GM19240 (cell line): Measurements from ENCODE around the gene SCYGR7.

Experiments
- DNase-seq: peaks from one replicate; pipeline ENCODE4 v3.0.0; 2011; ENCODE audit warnings: low spot score; ENCODE audit not compliant: insufficient read length

Gene SCYGR7

DNA sequence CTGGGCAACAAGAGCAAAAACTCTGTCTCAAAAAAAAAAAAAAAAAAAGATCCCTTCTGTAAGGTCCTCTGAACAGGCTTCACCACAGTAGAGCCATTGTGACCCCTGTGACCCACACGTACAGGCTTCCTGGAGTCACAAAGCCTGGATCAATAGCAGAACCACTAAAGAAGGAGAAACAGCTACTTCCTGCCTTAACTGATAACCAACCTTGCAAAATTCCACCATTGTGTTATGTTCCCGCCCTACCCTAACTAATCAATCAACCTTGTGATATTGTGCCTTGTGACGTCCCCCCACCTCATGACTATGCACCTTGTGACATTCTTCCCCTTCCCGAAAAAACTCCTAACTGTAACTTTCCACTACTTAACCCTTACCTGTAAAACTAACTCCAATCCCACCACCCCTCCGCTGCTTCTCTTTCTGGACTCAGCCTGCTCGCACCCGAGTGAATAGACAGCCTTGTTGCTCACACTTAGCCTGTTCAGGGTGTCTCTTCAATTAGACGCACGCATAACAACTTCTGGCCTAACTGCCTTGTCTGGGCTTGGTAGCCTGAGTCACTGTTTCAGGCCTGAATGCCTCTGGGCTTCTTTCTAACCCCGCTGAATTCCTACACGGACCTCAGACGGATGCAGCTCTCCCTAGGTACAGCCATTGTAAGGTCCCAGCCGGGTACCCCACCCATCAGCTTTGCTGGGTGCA is 31.4 kb downstream of the SCYGR7 start:
- DNase-seq = no peak

DNA sequence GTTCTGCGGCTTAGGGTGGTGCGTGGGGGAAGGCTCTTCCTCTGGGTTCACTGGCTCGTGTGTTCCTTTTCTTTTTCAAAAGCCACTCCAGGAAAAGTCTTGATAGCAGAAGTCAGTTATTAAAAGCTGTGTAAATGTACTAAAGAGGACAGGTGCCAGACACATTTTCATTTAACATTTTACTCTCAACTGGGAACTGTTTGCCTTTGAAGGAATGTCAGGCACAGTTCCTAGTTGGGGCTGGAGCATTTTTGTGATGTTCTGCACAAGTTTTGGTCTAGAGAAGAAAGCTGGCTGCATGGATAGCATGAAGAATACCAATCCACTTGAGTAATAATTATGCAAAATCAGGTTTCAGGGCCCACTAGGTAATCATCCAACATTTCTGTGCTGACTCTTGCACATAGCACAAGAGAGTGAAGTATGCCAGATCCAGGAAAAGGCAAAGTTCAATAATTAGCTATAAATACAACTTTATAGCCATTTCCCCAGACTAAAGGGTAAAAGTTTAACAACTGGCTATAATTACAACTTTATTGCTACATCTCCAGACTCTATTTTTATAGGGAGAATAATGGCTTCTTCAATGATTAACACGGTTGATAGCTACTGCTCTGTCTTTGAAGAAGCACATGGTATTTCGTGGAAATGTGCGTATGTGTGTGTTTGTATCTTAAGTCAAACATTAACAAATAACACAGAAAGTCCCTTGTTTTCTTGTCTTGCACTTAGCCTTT is 33.8 kb downstream of the SCYGR7 start:
- DNase-seq = no peak

DNA sequence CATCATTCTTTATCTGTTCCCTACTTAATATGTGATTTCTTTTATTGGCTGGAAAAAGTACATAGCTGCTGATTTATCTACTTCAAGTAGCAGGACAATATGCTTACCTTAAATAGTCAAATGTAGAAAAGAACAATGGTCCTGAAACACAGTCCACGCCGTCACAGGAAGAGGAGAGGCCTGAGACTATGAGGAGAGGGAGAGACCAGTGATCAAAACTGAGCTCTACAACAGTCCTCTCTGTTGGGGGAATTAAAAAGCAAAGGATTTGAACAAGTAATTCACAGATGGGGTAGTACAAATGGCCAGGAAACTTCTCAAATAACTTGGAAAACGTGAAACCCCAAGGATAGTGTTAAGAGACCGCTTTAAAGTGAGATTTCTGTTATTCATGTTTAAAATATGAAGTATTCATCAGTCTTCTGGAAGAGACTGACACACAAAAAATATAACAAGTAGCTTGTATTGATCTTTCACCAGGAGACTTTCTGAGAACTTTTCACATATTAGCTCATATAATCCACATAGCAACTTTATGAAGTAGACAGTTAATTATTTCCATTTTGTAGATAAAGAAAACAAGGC is 37.7 kb downstream of the SCYGR7 start:
- no peak for DNase-seq

- DNase-seq = peak; percentile 44
Measured at GRCh38 chr2:227766373-227766883, 38.3 kb downstream of the SCYGR7 start.

DNA sequence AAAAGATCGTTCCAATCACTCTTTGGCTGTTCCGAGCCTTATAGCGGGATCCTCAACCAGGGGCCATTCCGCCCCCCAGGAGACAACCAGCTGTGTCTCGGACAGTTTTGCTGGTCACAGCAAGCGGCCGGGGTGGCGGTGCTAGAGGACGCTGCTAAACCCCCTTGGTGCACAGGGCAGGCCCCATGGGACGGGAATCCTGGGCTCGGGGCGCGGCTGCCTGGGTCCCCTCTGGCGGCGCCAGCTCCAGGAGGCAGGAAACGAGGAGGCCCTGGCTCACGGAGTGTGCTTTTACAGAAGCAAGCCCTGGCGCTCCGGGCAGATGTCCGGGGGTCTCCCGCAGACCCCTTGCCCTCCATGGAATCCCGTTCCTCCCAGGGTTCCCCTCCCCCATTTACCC is 39.7 kb downstream of the SCYGR7 start:
- no peak for DNase-seq

GRCh38 chr2:227772197-227772661 is 44.1 kb downstream of the SCYGR7 start:
- no peak for DNase-seq

- no peak for DNase-seq
Measured at GRCh38 chr2:227772932-227773331, 44.8 kb downstream of the SCYGR7 start.

DNA sequence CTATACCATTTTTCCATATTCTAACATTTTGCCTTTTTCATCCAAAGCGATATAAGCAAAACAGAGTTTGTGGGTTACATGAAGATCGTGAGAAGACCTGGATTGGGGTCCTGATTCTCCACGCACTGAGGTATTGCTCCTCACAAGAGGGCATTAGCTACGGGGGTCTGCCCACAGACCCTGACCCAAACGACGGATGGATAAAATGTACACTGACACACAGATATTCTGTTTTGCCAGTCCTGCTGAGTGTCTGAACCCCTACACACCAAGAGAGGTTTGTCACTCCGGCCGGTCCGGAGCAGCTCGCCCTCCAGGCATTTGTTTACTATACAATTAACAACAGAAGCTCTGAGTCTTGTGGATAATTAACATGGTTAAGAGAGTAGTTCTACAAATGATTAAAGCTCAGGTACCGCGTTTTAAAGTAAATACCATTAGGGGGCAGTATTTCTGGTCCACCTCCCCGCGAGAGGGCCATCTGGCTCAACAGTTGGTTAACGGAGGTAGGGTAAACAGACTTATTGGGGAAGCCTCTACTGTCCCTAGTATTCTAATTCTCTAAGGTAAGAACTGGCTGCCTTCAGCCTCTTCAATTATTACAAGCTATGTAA is 46.0 kb downstream of the SCYGR7 start:
- DNase-seq = no peak

DNA sequence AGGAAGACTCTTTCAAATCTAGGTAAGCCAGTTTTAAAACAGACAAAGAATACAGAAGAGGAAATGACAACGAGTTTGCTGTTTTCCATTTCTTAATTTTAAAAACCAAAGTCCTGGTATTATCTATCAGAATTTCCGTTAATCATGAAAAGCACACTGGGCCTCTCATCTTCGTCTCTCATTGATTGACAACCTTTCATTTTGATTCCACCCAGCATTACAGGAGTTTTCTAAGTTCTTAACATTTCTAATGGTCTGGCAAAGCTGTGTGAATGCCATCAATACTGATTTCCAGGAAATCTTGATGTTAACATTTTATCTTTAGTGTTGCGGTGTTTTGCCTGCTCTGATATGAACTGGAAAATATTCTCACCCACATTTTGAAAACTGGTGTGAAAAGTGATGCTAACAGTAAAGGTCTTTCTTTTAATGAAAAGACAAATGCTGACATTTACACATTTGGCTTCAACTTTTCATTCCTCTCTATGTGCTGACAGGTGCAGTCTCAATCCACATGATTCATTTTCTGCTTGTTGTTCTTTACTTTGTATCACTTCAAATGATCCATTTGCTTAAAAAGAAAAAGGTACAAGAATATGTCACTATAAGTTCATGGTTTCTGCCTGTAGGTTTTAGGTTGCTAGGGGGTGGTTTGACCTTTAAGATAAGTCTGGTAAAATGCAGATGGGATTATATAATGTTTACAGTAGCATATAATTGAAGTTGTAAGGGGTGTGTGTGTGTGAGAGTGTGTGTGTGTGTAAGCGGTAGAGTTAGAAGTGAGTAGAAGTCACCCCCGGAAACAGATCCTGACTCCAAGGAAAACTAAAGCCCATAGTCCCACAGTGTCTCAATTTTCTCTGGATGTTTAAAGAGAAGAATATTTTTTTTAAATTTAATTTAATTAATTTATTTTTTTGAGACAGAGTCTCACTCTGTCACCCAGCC is 47.0 kb downstream of the SCYGR7 start:
- no peak for DNase-seq
